Lower lobe of right lung (tissue), 2 donors: Measurements from ENCODE around the gene DAP. TPM values are rescaled to one million over a fixed set of nuclear protein-coding genes. Genes with fewer than 3 reads are reported as not detected.

Experiments used
- ATAC-seq, 2 donors: fragments of 200-7000 bp; cut with Tn5 transposase; one replicate each; pipeline ENCODE4 v1.9.1; 2020 to 2022; ENCODE audit warnings: mild to moderate bottlenecking in 2 of 2, moderate library complexity in 2 of 2
- DNase-seq: peaks from one replicate; pipeline ENCODE4 v3.0.0-alpha.2; 2020
- H3K27ac ChIP-seq: fragments of 200-600 bp; one replicate; pipeline ENCODE4 v1.8.0; 2022
- H3K27me3 ChIP-seq: fragments of 200-600 bp; one replicate; pipeline ENCODE4 v1.8.0; 2022; ENCODE audit warnings: low read depth
- H3K36me3 ChIP-seq: fragments of 200-600 bp; one replicate; pipeline ENCODE4 v1.8.0; 2022; ENCODE audit warnings: mild to moderate bottlenecking
- H3K4me1 ChIP-seq: fragments of 200-600 bp; one replicate; pipeline ENCODE4 v1.8.0; 2022
- H3K4me3 ChIP-seq: fragments of 200-600 bp; one replicate; pipeline ENCODE4 v1.8.0; 2022; ENCODE audit warnings: mild to moderate bottlenecking
- H3K9me3 ChIP-seq: fragments of 200-600 bp; one replicate; pipeline ENCODE4 v1.8.0; 2022
- CTCF ChIP-seq: fragments of 200-600 bp; IDR thresholded peaks from one replicate; pipeline ENCODE4 v1.8.0; 2022; ENCODE audit warnings: antibody characterized with exemption, mild to moderate bottlenecking
- intact Hi-C: fragments of 100-400 bp; cut with DNase I; formaldehyde crosslinking; loops from one replicate; pipeline ENCODE4 v1.11.0; 2022
- total RNA-seq: library from RNA; stranded (reverse); fragmentation: NEBNext Ultra II Directional; extraction: Animal tissue kit (Norgen Biotek cat#: 25700); gene quantifications from one replicate; pipeline ENCODE4 v1.2.1, GENCODE V29; 2021
- donor health status: DM: no; HTN: yes; CAD: no; lungs with severe emphysema.

DAP gene
- total RNA-seq, 1 donor from 2014 or later: 89.8 TPM

GRCh38 chr5:10662083-10662482, 99.0 kb downstream of the DAP start:
- no peak overlapping the region for H3K27ac ChIP-seq
- no peaks in the 10 kb centered on the region for H3K36me3 ChIP-seq
- intact Hi-C loops: no loop called here
- TF ChIP-seq CTCF: no peak
- H3K4me1 ChIP-seq: no peaks in the 10 kb centered on the region
- no peak overlapping the region for H3K4me3 ChIP-seq
- H3K9me3 ChIP-seq: no peaks in the 10 kb centered on the region
- ATAC-seq (no peak), DNase-seq (no peak)
- H3K27me3 ChIP-seq: peaks cover 8% of the 10 kb centered on the region

GRCh38 chr5:10661401-10661800, 99.6 kb downstream of the DAP start:
- TF ChIP-seq CTCF: no peak
- intact Hi-C loops: no loop called here
- ATAC-seq: no peak
- H3K27ac ChIP-seq: no peak overlapping the region
- H3K27me3 ChIP-seq: peaks cover 8% of the 10 kb centered on the region
- H3K9me3 ChIP-seq: no peaks in the 10 kb centered on the region
- DNase-seq: no peak
- no peaks in the 10 kb centered on the region for H3K4me1 ChIP-seq
- H3K36me3 ChIP-seq: no peaks in the 10 kb centered on the region
- H3K4me3 ChIP-seq: no peak overlapping the region

GRCh38 chr5:10660720-10661387, 100.2 kb downstream of the DAP start:
- no peak for TF ChIP-seq CTCF
- peak in 1 of 2 donors; percentile 13 for ATAC-seq
- intact Hi-C loops: no loop called here
- Histone ChIP-seq H3K4me1 (no peaks in the 10 kb centered on the region), H3K27ac (no peak overlapping the region), H3K4me3 (no peak overlapping the region), H3K27me3 (peaks cover 8% of the 10 kb centered on the region), H3K9me3 (no peaks in the 10 kb centered on the region), H3K36me3 (no peaks in the 10 kb centered on the region)
- DNase-seq: no peak

GRCh38 chr5:10660135-10660534, 100.9 kb downstream of the DAP start:
- ATAC-seq: no peak
- DNase-seq: no peak
- Histone ChIP-seq H3K27ac (no peak overlapping the region), H3K4me1 (no peaks in the 10 kb centered on the region), H3K9me3 (no peaks in the 10 kb centered on the region), H3K27me3 (peaks cover 8% of the 10 kb centered on the region), H3K4me3 (no peak overlapping the region), H3K36me3 (no peaks in the 10 kb centered on the region)
- intact Hi-C loops: no loop called here
- no peak for TF ChIP-seq CTCF

- ATAC-seq (no peak), DNase-seq (no peak)
- Histone ChIP-seq H3K4me1 (no peaks in the 10 kb centered on the region), H3K27me3 (peaks cover 8% of the 10 kb centered on the region), H3K36me3 (no peaks in the 10 kb centered on the region), H3K4me3 (no peak overlapping the region), H3K9me3 (no peaks in the 10 kb centered on the region), H3K27ac (no peak overlapping the region)
- intact Hi-C loops: no loop called here
- TF ChIP-seq CTCF: no peak
Observed at GRCh38 chr5:10658265-10658664, 102.8 kb downstream of the DAP start.
